GM12878 (cell line): ENCODE data around the gene DYNC1H1. TPM values are rescaled to one million over a fixed set of nuclear protein-coding genes. Genes with fewer than 3 reads are reported as not detected.

ENCODE experiments used
- ATAC-seq: fragments of 200-7000 bp; cut with Tn5 transposase; 3 replicates; pipeline ENCODE4 v1.9.1; 2020; ENCODE audit warnings: mild to moderate bottlenecking, moderate library complexity
- BruUV-seq: library from RNA; stranded (reverse); fragments of 400-500 nt; replicated peaks from 2 replicates; lab custom pipeline; 2021; lab: Mats Ljungman, UMichigan
- CTCF ChIA-PET: fragments of 300-600 bp; sonication (Branson Sonifier 250); formaldehyde crosslinking; extraction: SDS; loops from one replicate; lab custom pipeline; 2021; ENCODE audit warnings: inconsistent platforms; lab: Yijun Ruan, JAX
- POLR2A ChIA-PET: fragments of 350-600 bp; formaldehyde crosslinking; extraction: SDS; loops from one replicate; lab custom pipeline; 2021; ENCODE audit warnings: inconsistent platforms; lab: Charles Lee
- RAD21 ChIA-PET: fragments of 300-600 bp; sonication (Branson Sonifier 250); formaldehyde crosslinking; loops from one replicate; lab custom pipeline; 2023; ENCODE audit warnings: antibody characterized with exemption; ENCODE audit not compliant: unreplicated experiment; lab: Charles Lee
- SMC1A ChIA-PET: fragments of 300-600 bp; sonication (Branson Sonifier 250); formaldehyde crosslinking; loops from one replicate; lab custom pipeline; 2023; ENCODE audit not compliant: unreplicated experiment, uncharacterized antibody; lab: Charles Lee
- DNase-seq: peaks from one replicate; pipeline ENCODE4 v3.0.0-alpha.2; 2011; ENCODE audit warnings: low read depth, low spot score
- FAIRE-seq: peaks from 3 replicates; lab custom pipeline; 2011; peaks lifted over from hg19 to GRCh38; lab: Jason Lieb, UNC
- H2AFZ ChIP-seq: 2 replicates; pipeline ENCODE4 v1.6.0; 2011; ENCODE audit warnings: low read depth, low read length, control low read depth; ENCODE audit not compliant: control insufficient read depth
- H3K27ac ChIP-seq: 2 replicates; pipeline ENCODE4 v1.5.1; 2011; ENCODE audit warnings: control low read depth; ENCODE audit not compliant: control insufficient read depth, insufficient read depth
- H3K27me3 ChIP-seq, 2 experiments: replicated peaks in 1 of 2; 2 replicates each; pipeline versions ENCODE4 v1.6.0 to v1.6.1; 2011; ENCODE audit warnings: low read length in 1 of 2; ENCODE audit not compliant: control insufficient read depth in 2 of 2, insufficient read depth in 2 of 2
- H3K36me3 ChIP-seq, 2 experiments: 2 replicates each; pipeline ENCODE4 v1.5.1; 2011; ENCODE audit warnings: low read length in 1 of 2; ENCODE audit not compliant: control insufficient read depth in 2 of 2, insufficient read depth in 2 of 2
- H3K4me1 ChIP-seq: 2 replicates; pipeline ENCODE4 v1.6.1; 2011; ENCODE audit warnings: mild to moderate bottlenecking, low read length, moderate library complexity, mixed read lengths; ENCODE audit not compliant: control insufficient read depth, insufficient read depth
- H3K4me2 ChIP-seq: 2 replicates; pipeline ENCODE4 v1.6.0; 2011; ENCODE audit warnings: control low read depth; ENCODE audit not compliant: control insufficient read depth, insufficient read depth
- H3K4me3 ChIP-seq: fragments of 200-600 bp; sonication (generic); 2 replicates; pipeline ENCODE4 v1.5.1; 2016
- H3K79me2 ChIP-seq: 2 replicates; pipeline ENCODE4 v1.6.0; 2011; ENCODE audit warnings: low read length; ENCODE audit not compliant: control insufficient read depth, insufficient read depth
- H3K9ac ChIP-seq: 2 replicates; pipeline ENCODE4 v1.8.0; 2011; ENCODE audit warnings: low read length, control low read depth, mixed read lengths; ENCODE audit not compliant: control insufficient read depth, insufficient read depth
- H3K9me3 ChIP-seq: replicated peaks from 3 replicates; pipeline ENCODE4 v1.5.1; 2011; ENCODE audit warnings: mild to moderate bottlenecking, low read length; ENCODE audit not compliant: control insufficient read depth, insufficient read depth
- H4K20me1 ChIP-seq: 2 replicates; pipeline ENCODE4 v1.6.0; 2011; ENCODE audit not compliant: control insufficient read depth, insufficient read depth
- CREB1 ChIP-seq: IDR thresholded peaks from 2 replicates; pipeline ENCODE4 v1.6.1; 2012; ENCODE audit warnings: low read depth, mild to moderate bottlenecking, inconsistent platforms
- CREM ChIP-seq: IDR thresholded peaks from 2 replicates; pipeline ENCODE4 v1.6.1; 2014; ENCODE audit warnings: antibody characterized with exemption, low read depth
- CTCF ChIP-seq, 3 experiments: IDR thresholded peaks in 2 of 3; conservative IDR thresholded peaks in 1 of 3; 2 replicates each; pipeline ENCODE4 v1.5.1; 2011; ENCODE audit warnings: low read depth in 3 of 3, low read length in 3 of 3, mild to moderate bottlenecking in 3 of 3, control low read depth in 2 of 3, moderate library complexity in 2 of 3, inconsistent platforms in 1 of 3, mixed read lengths in 1 of 3; ENCODE audit not compliant: control insufficient read depth in 2 of 3, insufficient read depth in 1 of 3; ENCODE audit errors: extremely low read depth in 1 of 3
- FOXK2 ChIP-seq: fragments of 450-650 bp; IDR thresholded peaks from 2 replicates; pipeline ENCODE4 v1.6.1; 2017; ENCODE audit warnings: mild to moderate bottlenecking, moderate library complexity
- IRF3 ChIP-seq: fragments of 450-650 bp; IDR thresholded peaks from 2 replicates; pipeline ENCODE4 v1.6.1; 2014; ENCODE audit warnings: mild to moderate bottlenecking
- KAT2A ChIP-seq: conservative IDR thresholded peaks from 2 replicates; pipeline ENCODE4 v1.6.1; 2011; ENCODE audit warnings: low read depth, low read length; ENCODE audit not compliant: control insufficient read depth
- LARP7 ChIP-seq: fragments of 450-650 bp; IDR thresholded peaks from 2 replicates; pipeline ENCODE4 v1.6.1; 2017; ENCODE audit warnings: mild to moderate bottlenecking
- POLR2A ChIP-seq: IDR thresholded peaks from 2 replicates; pipeline ENCODE4 v1.6.1; 2011; ENCODE audit warnings: low read depth, mild to moderate bottlenecking, low read length
- POU2F2 ChIP-seq: IDR thresholded peaks from 3 replicates; pipeline ENCODE4 v1.6.1; 2011; ENCODE audit warnings: low read depth, mild to moderate bottlenecking, low read length, borderline replicate concordance
- SMAD5 ChIP-seq: IDR thresholded peaks from 2 replicates; pipeline ENCODE4 v1.6.1; 2016; ENCODE audit warnings: antibody characterized with exemption, low read depth
- STAT3 ChIP-seq: IDR thresholded peaks from 2 replicates; pipeline ENCODE4 v1.6.1; 2011; ENCODE audit warnings: low read depth, low read length, improper control_type of control experiment
- TCF7 ChIP-seq: IDR thresholded peaks from 2 replicates; pipeline ENCODE4 v1.6.1; 2014; ENCODE audit warnings: antibody characterized with exemption, borderline replicate concordance
- ZBTB33 ChIP-seq: fragments of 450-650 bp; IDR thresholded peaks from 2 replicates; pipeline ENCODE4 v1.6.1; 2017; ENCODE audit warnings: mild to moderate bottlenecking
- WGBS: methylation state at CpG from one replicate; pipeline ENCODE4 v1.1.6; 2016; ENCODE audit warnings: low lambda C conversion rate; ENCODE audit not compliant: insufficient replicate concordance, insufficient coverage; ENCODE audit errors: missing lambda C conversion rate; 5-methylcytosine and 5-hydroxymethylcytosine counted together
- in situ Hi-C: fragments of 300-500 bp; cut with MboI; formaldehyde crosslinking; loops from 9 replicates; pipeline ENCODE4 v1.14.3; 2018; ENCODE audit warnings: mixed read lengths
- intact Hi-C: fragments of 100-400 bp; cut with micrococcal nuclease; formaldehyde crosslinking; loops from one replicate; pipeline ENCODE4 v1.14.2; 2022; ENCODE audit not compliant: unreplicated experiment
- polyA plus RNA-seq, 11 experiments: library from polyadenylated mRNA; depleted of rRNA in 4 of 11; unstranded in 6 of 11; stranded (reverse) in 5 of 11; fragments of >200 nt; fragmentation: Nextera tagmentation in 4 of 11; fragmentation: Illumina TruSeq in 1 of 11; extraction: Ambion mirVana in 4 of 11; extraction: Trizol in 1 of 11; gene quantifications; 1 replicate in 1 of 11; 2 replicates in 10 of 11; pipeline versions ENCODE4 v1.2.1 to v1.2.3, GENCODE V29; 2011 to 2016; ENCODE audit warnings: inconsistent platforms in 2 of 11, missing spikeins in 2 of 11, low read depth in 1 of 11
- total RNA-seq, 4 experiments: library from RNA; depleted of rRNA in 3 of 4; stranded (reverse); fragments of >200 nt in 3 of 4; fragmentation: Illumina TruSeq in 1 of 4; extraction: Trizol in 1 of 4; gene quantifications; 2 replicates each; pipeline versions ENCODE4 v1.2.1 to v1.2.3, GENCODE V29; 2013 to 2021

DYNC1H1 gene
- total and polyA plus RNA-seq, 10 of the 15 experiments (the other 5 are each of a cell fraction or from before 2014, with no cell fraction given) = 38.4 to 291 (median 111) TPM

- Histone ChIP-seq H3K4me2 (no peak overlapping the region), H3K9me3 (no peaks in the 10 kb centered on the region), H3K27me3 (no peaks in the 10 kb centered on the region), H2AFZ (no peak overlapping the region), H3K4me3 (no peak overlapping the region), H3K36me3 (peaks cover 43 to 54% of the 10 kb centered on the region in 2 experiments), H3K4me1 (no peaks in the 10 kb centered on the region), H4K20me1 (no peaks in the 10 kb centered on the region), H3K27ac (no peak overlapping the region), H3K79me2 (no peaks in the 10 kb centered on the region), H3K9ac (no peak overlapping the region)
- intact Hi-C loops (no loop called here), in situ Hi-C loops (no loop called here)
- FAIRE-seq (no peak), ATAC-seq (no peak), DNase-seq (no peak)
- POLR2A ChIA-PET = no interaction called here
- TF ChIP-seq LARP7 = no peak
- TF ChIP-seq POLR2A = no peak
- BruUV-seq = no TSS peak
- RAD21 ChIA-PET = no interaction called here
- SMC1A ChIA-PET = no interaction called here
- WGBS = over 99% methylated on average over 16 of the region's 16 CpGs
- CTCF ChIA-PET = no interaction called here
Measured at GRCh38 chr14:102015045-102015685, 50.8 kb downstream of the DYNC1H1 start.

GRCh38 chr14:102015771-102016170 lies 51.4 kb downstream of the DYNC1H1 start:
- 100% methylated on average over 19 of the region's 19 CpGs for WGBS
- H3K27me3 ChIP-seq = no peaks in the 10 kb centered on the region
- no peaks in the 10 kb centered on the region for H3K4me1 ChIP-seq
- no peak overlapping the region for H3K4me2 ChIP-seq
- FAIRE-seq = no peak
- H3K9me3 ChIP-seq = no peaks in the 10 kb centered on the region
- intact Hi-C loops = no loop called here
- no peak overlapping the region for H3K4me3 ChIP-seq
- H3K9ac ChIP-seq = no peak overlapping the region
- ATAC-seq = no peak
- H2AFZ ChIP-seq = no peak overlapping the region
- DNase-seq = no peak
- ChIA-PET POLR2A (no interaction called here), CTCF (no interaction called here), RAD21 (no interaction called here), SMC1A (no interaction called here)
- no peak overlapping the region for H3K27ac ChIP-seq
- H4K20me1 ChIP-seq = no peaks in the 10 kb centered on the region
- BruUV-seq = no TSS peak
- H3K36me3 ChIP-seq = peaks cover 41 to 52% of the 10 kb centered on the region in 2 experiments
- in situ Hi-C loops = no loop called here
- H3K79me2 ChIP-seq = no peaks in the 10 kb centered on the region
- TF ChIP-seq CREM = no peak
- no peak for TF ChIP-seq CTCF (IDR thresholded peaks at IDR 0.05 in 2 of 3, conservative IDR thresholded peaks at IDR 0.05 in 1 of 3; ENCODE audit: control insufficient read depth in 2 of 3, extremely low read depth in 1 of 3, insufficient read depth in 1 of 3, low read depth in 3 of 3, low read length in 3 of 3)
- TF ChIP-seq POU2F2 = no peak
- no peak for TF ChIP-seq CREB1
- TF ChIP-seq STAT3 = no peak
- no peak for TF ChIP-seq FOXK2
- no peak for TF ChIP-seq ZBTB33
- TF ChIP-seq TCF7 = no peak
- no peak for TF ChIP-seq SMAD5
- no peak for TF ChIP-seq KAT2A
- no peak for TF ChIP-seq IRF3
